ENCODE results near the gene EPHA10. TPM values are rescaled to one million over a fixed set of nuclear protein-coding genes. Genes with fewer than 3 reads are reported as not detected.
"Not testable (repeated sequence)": the region's sequence is repeated elsewhere in the genome, so short reads cannot be mapped to it uniquely, and the experiment has no call there.

The EPHA10 gene
- total RNA-seq, 1 donor from 2014 or later: not detected

DNA sequence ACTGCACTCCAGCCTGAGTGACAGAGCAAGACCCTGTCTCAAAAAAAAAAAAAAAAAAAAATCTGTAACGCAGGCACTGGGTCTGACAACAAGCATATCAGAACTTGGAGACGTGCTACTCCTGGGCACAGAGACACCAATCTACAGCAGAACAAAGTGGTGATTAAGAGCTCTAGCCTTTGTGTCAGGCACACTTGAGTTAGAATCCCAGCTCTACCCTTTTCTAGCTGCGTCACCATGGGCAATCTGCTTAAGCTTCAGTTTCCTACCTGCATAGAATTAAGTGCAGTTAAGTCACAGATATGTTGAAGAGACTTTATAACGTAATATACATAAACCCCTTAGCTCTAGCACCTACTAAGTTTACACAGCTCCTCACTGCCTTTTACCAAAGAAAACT lies 76.0 kb downstream of the EPHA10 start:
- TF ChIP-seq, protein P1, sequence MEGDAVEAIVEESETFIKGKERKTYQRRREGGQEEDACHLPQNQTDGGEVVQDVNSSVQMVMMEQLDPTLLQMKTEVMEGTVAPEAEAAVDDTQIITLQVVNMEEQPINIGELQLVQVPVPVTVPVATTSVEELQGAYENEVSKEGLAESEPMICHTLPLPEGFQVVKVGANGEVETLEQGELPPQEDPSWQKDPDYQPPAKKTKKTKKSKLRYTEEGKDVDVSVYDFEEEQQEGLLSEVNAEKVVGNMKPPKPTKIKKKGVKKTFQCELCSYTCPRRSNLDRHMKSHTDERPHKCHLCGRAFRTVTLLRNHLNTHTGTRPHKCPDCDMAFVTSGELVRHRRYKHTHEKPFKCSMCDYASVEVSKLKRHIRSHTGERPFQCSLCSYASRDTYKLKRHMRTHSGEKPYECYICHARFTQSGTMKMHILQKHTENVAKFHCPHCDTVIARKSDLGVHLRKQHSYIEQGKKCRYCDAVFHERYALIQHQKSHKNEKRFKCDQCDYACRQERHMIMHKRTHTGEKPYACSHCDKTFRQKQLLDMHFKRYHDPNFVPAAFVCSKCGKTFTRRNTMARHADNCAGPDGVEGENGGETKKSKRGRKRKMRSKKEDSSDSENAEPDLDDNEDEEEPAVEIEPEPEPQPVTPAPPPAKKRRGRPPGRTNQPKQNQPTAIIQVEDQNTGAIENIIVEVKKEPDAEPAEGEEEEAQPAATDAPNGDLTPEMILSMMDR (IDR thresholded peaks at IDR 0.05; ENCODE audit: insufficient read depth, low read depth, low read length): no peak
- TF ChIP-seq EZH2 (IDR thresholded peaks at IDR 0.05; ENCODE audit: insufficient read depth, low read length): no peak
- H3K9ac ChIP-seq (ENCODE audit: low read length): peak overlapping the region; percentile 83
- no peak overlapping the region for H2AFZ ChIP-seq (ENCODE audit: low read depth, low read length)
- no peak overlapping the region for H3K27ac Mint-ChIP-seq (ENCODE audit: unreplicated experiment)
- no peak for FAIRE-seq
- H3K4me1 Mint-ChIP-seq (ENCODE audit: low read depth, unreplicated experiment): peaks cover 12% of the 10 kb centered on the region
- H3K27me3 Mint-ChIP-seq (ENCODE audit: low read depth, unreplicated experiment): no peaks in the 10 kb centered on the region
- DNase-seq (ENCODE audit: low read depth): no peak
- H3K9me3 ChIP-seq (ENCODE audit: insufficient read depth, low read depth, low read length): no peaks in the 10 kb centered on the region
- peak overlapping the region; percentile 86 for H3K4me3 ChIP-seq (ENCODE audit: insufficient read depth, low read depth, low read length)
- H3K9me3 Mint-ChIP-seq (ENCODE audit: unreplicated experiment): peaks cover 5% of the 10 kb centered on the region
- H3K4me1 ChIP-seq (ENCODE audit: insufficient read depth, low read length): peaks cover 20% of the 10 kb centered on the region
- no peak overlapping the region for H3K27ac ChIP-seq (ENCODE audit: low read depth, low read length)
- H3K36me3 Mint-ChIP-seq (ENCODE audit: low read depth, unreplicated experiment): peaks cover 11% of the 10 kb centered on the region
- peaks cover 52% of the 10 kb centered on the region for H3K79me2 ChIP-seq (ENCODE audit: insufficient read depth, low read length)
- H3K27me3 ChIP-seq (ENCODE audit: insufficient read depth, low read length): no peaks in the 10 kb centered on the region
- peak overlapping the region; percentile 96 for H3K4me3 Mint-ChIP-seq (ENCODE audit: unreplicated experiment)
- peaks cover 18% of the 10 kb centered on the region for H4K20me1 ChIP-seq (ENCODE audit: insufficient read depth, low read length)
- H3K4me2 ChIP-seq (ENCODE audit: low read length): peak overlapping the region; percentile 87
- H3K36me3 ChIP-seq (ENCODE audit: insufficient read depth, low read length): peaks cover 10% of the 10 kb centered on the region

DNA sequence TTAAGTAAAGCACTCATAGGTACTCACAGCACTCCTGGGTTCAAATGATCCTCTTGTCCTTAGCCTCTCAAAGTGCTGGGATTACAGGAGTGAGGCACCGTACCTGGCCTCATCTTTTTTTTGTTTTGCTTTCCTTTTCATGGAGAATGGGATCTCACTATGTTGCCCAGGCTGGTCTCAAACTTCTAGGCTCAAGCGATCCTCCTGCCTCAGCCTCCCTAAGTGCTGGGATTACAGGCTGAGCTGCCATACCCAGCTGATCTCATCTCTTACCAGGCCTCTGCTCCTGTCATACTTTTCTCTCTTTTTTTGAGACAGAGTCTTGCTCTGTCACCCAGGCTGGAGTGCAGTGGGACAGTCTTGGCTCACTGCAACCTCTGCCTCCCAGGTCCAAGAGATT lies 77.2 kb downstream of the EPHA10 start:
- not testable (repeated sequence) for H3K4me3 ChIP-seq (ENCODE audit: insufficient read depth, low read depth, low read length); H3K9me3 ChIP-seq (ENCODE audit: insufficient read depth, low read depth, low read length); H3K9ac ChIP-seq (ENCODE audit: low read length); H3K27me3 ChIP-seq (ENCODE audit: insufficient read depth, low read length); FAIRE-seq; DNase-seq (ENCODE audit: low read depth); H3K4me2 ChIP-seq (ENCODE audit: low read length); H3K27ac Mint-ChIP-seq (ENCODE audit: unreplicated experiment); H3K27ac ChIP-seq (ENCODE audit: low read depth, low read length); H3K4me3 Mint-ChIP-seq (ENCODE audit: unreplicated experiment); H2AFZ ChIP-seq (ENCODE audit: low read depth, low read length); H3K9me3 Mint-ChIP-seq (ENCODE audit: unreplicated experiment); H3K27me3 Mint-ChIP-seq (ENCODE audit: low read depth, unreplicated experiment)
- H3K79me2 ChIP-seq (ENCODE audit: insufficient read depth, low read length): peaks cover 41% of the 10 kb centered on the region
- peaks cover 19% of the 10 kb centered on the region for H3K36me3 ChIP-seq (ENCODE audit: insufficient read depth, low read length)
- H3K4me1 Mint-ChIP-seq (ENCODE audit: low read depth, unreplicated experiment): peaks cover 12% of the 10 kb centered on the region
- H3K36me3 Mint-ChIP-seq (ENCODE audit: low read depth, unreplicated experiment): peaks cover 13% of the 10 kb centered on the region
- peaks cover 20% of the 10 kb centered on the region for H3K4me1 ChIP-seq (ENCODE audit: insufficient read depth, low read length)
- peaks cover 24% of the 10 kb centered on the region for H4K20me1 ChIP-seq (ENCODE audit: insufficient read depth, low read length)

DNA sequence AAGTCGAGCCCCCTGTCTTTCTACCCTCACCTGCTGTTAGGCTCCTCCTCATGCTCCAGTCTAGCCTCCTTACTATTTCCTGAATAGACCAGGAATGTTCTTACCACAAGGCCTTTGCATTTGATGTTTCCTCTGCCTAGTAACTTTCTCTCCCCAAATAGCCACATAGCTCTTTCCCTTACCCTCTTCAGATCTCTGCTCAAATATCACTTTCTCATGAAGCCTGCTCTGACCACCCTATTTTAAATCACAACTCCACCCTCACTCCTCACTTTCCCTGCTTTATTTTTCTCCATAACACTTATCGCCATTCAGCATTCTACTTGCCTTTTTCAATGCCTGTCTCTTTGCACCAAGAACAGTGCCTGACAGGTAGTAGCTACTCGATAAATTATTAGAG lies 79.2 kb downstream of the EPHA10 start:
- no peak overlapping the region for H3K4me2 ChIP-seq (ENCODE audit: low read length)
- FAIRE-seq: no peak
- H3K4me3 Mint-ChIP-seq (ENCODE audit: unreplicated experiment): no peak overlapping the region

DNA sequence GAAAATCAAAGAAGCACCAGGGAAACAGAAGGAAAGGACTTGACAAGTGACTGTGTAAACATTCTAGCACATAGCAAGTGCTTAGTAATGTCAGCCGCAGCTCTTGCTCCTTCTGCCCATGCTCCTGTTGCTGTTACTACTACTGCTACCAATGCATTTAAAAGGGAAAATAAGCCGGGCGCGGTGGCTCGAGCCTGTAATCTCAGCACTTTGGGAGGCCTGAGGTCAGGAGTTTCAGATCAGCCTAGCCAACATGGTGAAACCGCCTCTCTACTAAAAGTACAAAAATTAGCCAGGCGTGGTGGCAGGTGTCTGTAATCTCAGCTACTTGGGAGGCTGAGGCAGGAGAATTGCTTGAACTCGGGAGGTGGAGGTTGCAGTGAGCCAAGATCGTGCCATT lies 80.7 kb downstream of the EPHA10 start:
- H3K36me3 Mint-ChIP-seq (ENCODE audit: low read depth, unreplicated experiment): peaks cover 14% of the 10 kb centered on the region
- not testable (repeated sequence) for DNase-seq (ENCODE audit: low read depth); FAIRE-seq; H3K4me1 Mint-ChIP-seq (ENCODE audit: low read depth, unreplicated experiment); H3K27me3 ChIP-seq (ENCODE audit: insufficient read depth, low read length); H3K4me1 ChIP-seq (ENCODE audit: insufficient read depth, low read length); H3K9ac ChIP-seq (ENCODE audit: low read length); H3K4me2 ChIP-seq (ENCODE audit: low read length); H3K27ac Mint-ChIP-seq (ENCODE audit: unreplicated experiment); H3K4me3 Mint-ChIP-seq (ENCODE audit: unreplicated experiment); H3K27me3 Mint-ChIP-seq (ENCODE audit: low read depth, unreplicated experiment); H3K4me3 ChIP-seq (ENCODE audit: insufficient read depth, low read depth, low read length); H3K9me3 ChIP-seq (ENCODE audit: insufficient read depth, low read depth, low read length); H3K9me3 Mint-ChIP-seq (ENCODE audit: unreplicated experiment); H3K27ac ChIP-seq (ENCODE audit: low read depth, low read length); H2AFZ ChIP-seq (ENCODE audit: low read depth, low read length)
- peaks cover 16% of the 10 kb centered on the region for H3K79me2 ChIP-seq (ENCODE audit: insufficient read depth, low read length)
- peaks cover 27% of the 10 kb centered on the region for H4K20me1 ChIP-seq (ENCODE audit: insufficient read depth, low read length)
- peaks cover 24% of the 10 kb centered on the region for H3K36me3 ChIP-seq (ENCODE audit: insufficient read depth, low read length)

More for the DNA sequence above, 79.2 kb downstream of the EPHA10 start:
- H3K27ac ChIP-seq (ENCODE audit: low read depth, low read length): no peak overlapping the region
- Mint-ChIP-seq H3K27me3 (ENCODE audit: low read depth, unreplicated experiment) (no peaks in the 10 kb centered on the region), H3K9me3 (ENCODE audit: unreplicated experiment) (peaks cover 4% of the 10 kb centered on the region), H3K27ac (ENCODE audit: unreplicated experiment) (no peak overlapping the region), H3K36me3 (ENCODE audit: low read depth, unreplicated experiment) (peaks cover 14% of the 10 kb centered on the region), H3K4me1 (ENCODE audit: low read depth, unreplicated experiment) (peaks cover 9% of the 10 kb centered on the region)
- DNase-seq (ENCODE audit: low read depth): no peak
- peaks cover 23% of the 10 kb centered on the region for H3K79me2 ChIP-seq (ENCODE audit: insufficient read depth, low read length)
- TF ChIP-seq, protein P1 (IDR thresholded peaks at IDR 0.05; ENCODE audit: insufficient read depth, low read depth, low read length): no peak
- TF ChIP-seq EZH2 (IDR thresholded peaks at IDR 0.05; ENCODE audit: insufficient read depth, low read length): no peak
- no peak overlapping the region for H3K4me3 ChIP-seq (ENCODE audit: insufficient read depth, low read depth, low read length)
- H2AFZ ChIP-seq (ENCODE audit: low read depth, low read length): no peak overlapping the region
- peaks cover 27% of the 10 kb centered on the region for H4K20me1 ChIP-seq (ENCODE audit: insufficient read depth, low read length)
- no peaks in the 10 kb centered on the region for H3K9me3 ChIP-seq (ENCODE audit: insufficient read depth, low read depth, low read length)
- no peaks in the 10 kb centered on the region for H3K27me3 ChIP-seq (ENCODE audit: insufficient read depth, low read length)
- H3K9ac ChIP-seq (ENCODE audit: low read length): no peak overlapping the region
- peaks cover 12% of the 10 kb centered on the region for H3K4me1 ChIP-seq (ENCODE audit: insufficient read depth, low read length)
- peaks cover 24% of the 10 kb centered on the region for H3K36me3 ChIP-seq (ENCODE audit: insufficient read depth, low read length)
